Activated CD4-positive, alpha-beta T cell treated with anti-CD3 and anti-CD28 coated beads, Interleukin-2, Interleukin-4, amounts not matched to agents 100 ng/mL and 50 ng/mL, durations not matched to agents 16 hours and 8 hours (primary cell): ENCODE data around the gene CD48.

ENCODE experiments used
- DNase-seq: peaks from one replicate; pipeline ENCODE4 v3.0.0-alpha.2; 2020; ENCODE audit warnings: low spot score

The CD48 gene

GRCh38 chr1:160675641-160676410 lies 35.8 kb downstream of the CD48 start:
- DNase-seq: peak; percentile 88

- no peak for DNase-seq
Measured at GRCh38 chr1:160674415-160674814, 37.2 kb downstream of the CD48 start.

- peak; percentile 52 for DNase-seq
Measured at GRCh38 chr1:160672789-160673695, 38.6 kb downstream of the CD48 start.

- no peak for DNase-seq
Measured at GRCh38 chr1:160671603-160672517, 39.8 kb downstream of the CD48 start.

GRCh38 chr1:160670701-160671100 lies 40.9 kb downstream of the CD48 start:
- no peak for DNase-seq

- no peak for DNase-seq
Measured at GRCh38 chr1:160669802-160670201, 41.8 kb downstream of the CD48 start.

GRCh38 chr1:160669276-160669675 lies 42.3 kb downstream of the CD48 start:
- no peak for DNase-seq

- no peak for DNase-seq
Measured at GRCh38 chr1:160667896-160668295, 43.7 kb downstream of the CD48 start.

- no peak for DNase-seq
Measured at GRCh38 chr1:160666079-160666442, 45.6 kb downstream of the CD48 start.

- peak; percentile 61 for DNase-seq
Measured at GRCh38 chr1:160665330-160666078, 46.1 kb downstream of the CD48 start.

- DNase-seq: peak; percentile 72
Measured at GRCh38 chr1:160664573-160665051, 47.0 kb downstream of the CD48 start.

GRCh38 chr1:160662910-160663309 lies 48.7 kb downstream of the CD48 start:
- DNase-seq: no peak

GRCh38 chr1:160659566-160659965 lies 52.1 kb downstream of the CD48 start:
- DNase-seq: no peak

GRCh38 chr1:160658814-160659193 lies 52.8 kb downstream of the CD48 start:
- DNase-seq: no peak

- DNase-seq: no peak
Measured at GRCh38 chr1:160658162-160658813, 53.3 kb downstream of the CD48 start.

- no peak for DNase-seq
Measured at GRCh38 chr1:160657250-160657781, 54.3 kb downstream of the CD48 start.

- no peak for DNase-seq
Measured at GRCh38 chr1:160656737-160657136, 54.9 kb downstream of the CD48 start.

GRCh38 chr1:160653620-160654016 lies 58.0 kb downstream of the CD48 start:
- no peak for DNase-seq

GRCh38 chr1:160652924-160653619 lies 58.5 kb downstream of the CD48 start:
- DNase-seq: no peak
